Coronary artery (tissue), 2 donors: ENCODE data around the gene TMEM40.

Experiments
- DNase-seq: peaks from one replicate; pipeline ENCODE4 v3.0.0-alpha.2; 2017; ENCODE audit warnings: low spot score
- H3K27ac ChIP-seq, 2 donors: fragments of 200-600 bp; sonication (generic); one replicate each; pipeline ENCODE4 v1.5.1; 2016 to 2019
- H3K4me3 ChIP-seq: fragments of 200-600 bp; sonication (generic); 2 replicates; pipeline ENCODE4 v1.5.1; 2016; ENCODE audit warnings: mild to moderate bottlenecking, moderate library complexity
- TF ChIP-seq, protein P1 (sequence below): fragments of 200-600 bp; sonication (generic); IDR thresholded peaks from one replicate; pipeline ENCODE4 v1.5.1; 2019; ENCODE audit warnings: antibody characterized with exemption

Gene TMEM40

GRCh38 chr3:12759097-12759679 lies at the start of gene TMEM40:
TSS of gene TMEM40 (minus strand) at chr3:12759259. CDS start at chr3:12749832, 9,427 bp downstream.
- peak within 1 kb of the TSS; percentile 27 for H3K4me3 ChIP-seq

DNA sequence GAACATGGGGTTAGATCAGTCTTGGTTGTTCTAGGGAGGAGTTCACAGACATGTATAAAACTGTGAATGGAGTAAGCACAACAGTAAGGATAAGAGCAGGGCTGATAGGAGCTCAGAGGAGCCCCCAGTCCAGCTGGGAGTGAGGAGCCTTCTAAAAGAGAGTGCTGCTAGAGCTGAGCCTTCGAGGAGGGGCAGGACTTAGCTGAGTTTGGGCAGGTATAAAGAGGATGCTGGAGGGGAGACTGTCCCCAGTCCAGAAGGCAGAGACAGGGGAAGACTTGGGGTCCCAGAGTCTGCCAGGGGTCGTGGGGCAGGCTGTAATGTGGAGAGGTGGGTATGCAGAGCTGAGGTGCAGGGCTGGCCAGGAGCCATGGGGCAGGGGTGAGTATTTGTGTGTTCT lies 49.5 kb upstream of the TMEM40 start:
- no peak overlapping the region for H3K4me3 ChIP-seq
- no peak overlapping the region for H3K27ac ChIP-seq
- TF ChIP-seq, protein P1, sequence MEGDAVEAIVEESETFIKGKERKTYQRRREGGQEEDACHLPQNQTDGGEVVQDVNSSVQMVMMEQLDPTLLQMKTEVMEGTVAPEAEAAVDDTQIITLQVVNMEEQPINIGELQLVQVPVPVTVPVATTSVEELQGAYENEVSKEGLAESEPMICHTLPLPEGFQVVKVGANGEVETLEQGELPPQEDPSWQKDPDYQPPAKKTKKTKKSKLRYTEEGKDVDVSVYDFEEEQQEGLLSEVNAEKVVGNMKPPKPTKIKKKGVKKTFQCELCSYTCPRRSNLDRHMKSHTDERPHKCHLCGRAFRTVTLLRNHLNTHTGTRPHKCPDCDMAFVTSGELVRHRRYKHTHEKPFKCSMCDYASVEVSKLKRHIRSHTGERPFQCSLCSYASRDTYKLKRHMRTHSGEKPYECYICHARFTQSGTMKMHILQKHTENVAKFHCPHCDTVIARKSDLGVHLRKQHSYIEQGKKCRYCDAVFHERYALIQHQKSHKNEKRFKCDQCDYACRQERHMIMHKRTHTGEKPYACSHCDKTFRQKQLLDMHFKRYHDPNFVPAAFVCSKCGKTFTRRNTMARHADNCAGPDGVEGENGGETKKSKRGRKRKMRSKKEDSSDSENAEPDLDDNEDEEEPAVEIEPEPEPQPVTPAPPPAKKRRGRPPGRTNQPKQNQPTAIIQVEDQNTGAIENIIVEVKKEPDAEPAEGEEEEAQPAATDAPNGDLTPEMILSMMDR = no peak
- DNase-seq = no peak

More at GRCh38 chr3:12759097-12759679, at the start of gene TMEM40:
- H3K27ac ChIP-seq = peak within 1 kb of the TSS; percentile 69 to 71
- DNase-seq = no peak
- TF ChIP-seq, protein P1 = no peak

GRCh38 chr3:12807601-12808359 lies 48.7 kb upstream of the TMEM40 start:
- DNase-seq = no peak
- TF ChIP-seq, protein P1 = no peak
- peak overlapping the region; percentile 12 to 64 for H3K27ac ChIP-seq
- no peak overlapping the region for H3K4me3 ChIP-seq

DNA sequence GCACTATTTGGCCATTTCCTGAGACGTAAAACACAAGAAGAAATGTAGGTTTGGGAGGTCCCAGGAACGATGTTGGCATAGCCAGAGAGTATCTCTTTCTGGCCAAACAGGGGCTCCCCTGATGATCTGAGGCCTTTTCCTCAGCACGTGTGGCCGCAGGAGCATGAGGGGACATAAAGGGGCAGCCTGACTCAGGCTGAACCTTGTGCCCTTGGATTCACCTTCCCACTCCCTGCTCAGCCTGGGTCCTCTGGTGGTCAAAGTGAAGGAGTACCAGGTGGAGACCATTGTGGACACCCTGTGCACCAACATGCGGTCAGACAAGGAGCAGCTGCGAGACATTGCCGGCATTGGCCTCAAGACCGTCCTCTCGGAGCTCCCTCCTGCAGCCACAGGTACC lies 48.0 kb upstream of the TMEM40 start:
- Histone ChIP-seq H3K27ac (peak overlapping the region; percentile 12 to 64), H3K4me3 (no peak overlapping the region)
- TF ChIP-seq, protein P1 = no peak
- DNase-seq = no peak

DNA sequence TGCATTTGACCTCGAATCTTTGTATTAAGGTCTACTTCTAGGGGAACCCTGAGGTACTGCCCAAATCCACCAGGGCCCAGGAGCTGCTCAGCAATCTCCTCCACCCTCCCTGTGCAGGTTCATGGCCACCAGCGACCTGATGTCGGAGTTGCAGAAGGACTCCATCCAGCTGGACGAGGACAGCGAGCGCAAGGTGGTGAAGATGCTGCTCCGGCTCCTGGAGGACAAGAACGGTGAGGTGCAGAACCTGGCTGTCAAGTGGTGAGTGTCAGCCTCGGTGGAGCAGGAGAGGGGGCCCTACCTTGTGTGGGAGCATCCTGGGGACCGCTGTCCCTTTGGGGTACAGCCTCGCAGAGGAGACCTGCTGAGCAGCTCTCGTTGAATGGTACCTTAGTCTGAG lies 44.3 kb upstream of the TMEM40 start:
- TF ChIP-seq, protein P1 = no peak
- no peak overlapping the region for H3K27ac ChIP-seq

GRCh38 chr3:12799525-12800440 lies 40.7 kb upstream of the TMEM40 start:
- peak overlapping the region; percentile 97 to 98 for H3K27ac ChIP-seq
- TF ChIP-seq, protein P1 = no peak
- DNase-seq = no peak

More for the DNA sequence above, 44.3 kb upstream of the TMEM40 start:
- no peak for DNase-seq
- H3K4me3 ChIP-seq = no peak overlapping the region

More at GRCh38 chr3:12799525-12800440, 40.7 kb upstream of the TMEM40 start:
- H3K4me3 ChIP-seq = no peak overlapping the region
